ENCODE data around the gene SEC31A.

DNA sequence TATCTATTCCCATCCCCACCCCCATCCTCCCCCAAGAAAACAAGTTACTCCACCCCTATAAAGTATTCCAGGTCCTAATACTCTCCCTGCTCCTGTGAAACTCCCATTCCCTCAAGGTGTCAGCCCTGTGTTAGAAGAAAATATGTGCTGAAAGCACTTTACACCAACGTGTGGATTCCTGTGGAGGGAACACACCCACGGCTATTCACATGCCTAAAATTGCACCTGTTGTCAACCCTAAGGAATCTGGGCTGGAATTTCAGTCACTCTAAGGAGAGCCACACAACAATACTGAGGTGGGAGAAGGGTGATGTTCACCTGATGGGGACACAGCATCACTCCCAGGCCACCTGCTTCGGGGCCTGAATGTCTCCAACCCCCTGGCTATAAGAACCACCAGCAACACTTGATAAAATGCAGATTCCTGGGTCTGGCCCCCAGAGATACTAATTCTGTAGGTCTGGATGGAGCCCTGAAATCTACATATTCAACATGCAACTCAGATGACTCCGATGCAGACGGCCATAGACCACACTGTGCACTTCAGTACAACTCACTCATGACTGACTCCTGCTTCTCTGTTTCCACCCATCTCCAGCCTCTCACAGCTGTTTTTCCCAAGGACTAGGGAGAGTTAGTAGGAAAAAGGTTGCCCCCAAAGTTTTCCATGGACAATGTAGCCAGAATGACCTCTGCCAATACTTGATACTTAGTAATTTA, 108.2 kb downstream of the SEC31A start:
- TF ChIP-seq, protein P1, sequence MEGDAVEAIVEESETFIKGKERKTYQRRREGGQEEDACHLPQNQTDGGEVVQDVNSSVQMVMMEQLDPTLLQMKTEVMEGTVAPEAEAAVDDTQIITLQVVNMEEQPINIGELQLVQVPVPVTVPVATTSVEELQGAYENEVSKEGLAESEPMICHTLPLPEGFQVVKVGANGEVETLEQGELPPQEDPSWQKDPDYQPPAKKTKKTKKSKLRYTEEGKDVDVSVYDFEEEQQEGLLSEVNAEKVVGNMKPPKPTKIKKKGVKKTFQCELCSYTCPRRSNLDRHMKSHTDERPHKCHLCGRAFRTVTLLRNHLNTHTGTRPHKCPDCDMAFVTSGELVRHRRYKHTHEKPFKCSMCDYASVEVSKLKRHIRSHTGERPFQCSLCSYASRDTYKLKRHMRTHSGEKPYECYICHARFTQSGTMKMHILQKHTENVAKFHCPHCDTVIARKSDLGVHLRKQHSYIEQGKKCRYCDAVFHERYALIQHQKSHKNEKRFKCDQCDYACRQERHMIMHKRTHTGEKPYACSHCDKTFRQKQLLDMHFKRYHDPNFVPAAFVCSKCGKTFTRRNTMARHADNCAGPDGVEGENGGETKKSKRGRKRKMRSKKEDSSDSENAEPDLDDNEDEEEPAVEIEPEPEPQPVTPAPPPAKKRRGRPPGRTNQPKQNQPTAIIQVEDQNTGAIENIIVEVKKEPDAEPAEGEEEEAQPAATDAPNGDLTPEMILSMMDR (IDR thresholded peaks at IDR 0.05): no peak
- TF ChIP-seq EZH2 (IDR thresholded peaks at IDR 0.05; ENCODE audit: borderline replicate concordance, insufficient read depth, low read depth, low read length, poor library complexity, severe bottlenecking): no peak

Measured in B cell (primary cell).